Adrenal gland (tissue), 5 donors: ENCODE results near the gene CA5A.

Experiments
- POLR2A ChIP-seq, 2 donors: fragments of 450-650 bp; IDR thresholded peaks; one replicate each; pipeline ENCODE4 v1.6.1; 2017; ENCODE audit warnings: antibody characterized with exemption in 2 of 2, mild to moderate bottlenecking in 2 of 2, moderate library complexity in 1 of 2
- TF ChIP-seq, protein P1 (sequence below), 6 experiments: fragments of 450-650 bp in 4 of 6; fragments of 200-600 bp in 2 of 6; sonication (generic) in 1 of 6; IDR thresholded peaks; 1 replicate in 5 of 6; 2 replicates in 1 of 6; pipeline versions ENCODE4 v1.5.1 to v1.8.0; 2016 to 2021; ENCODE audit warnings: antibody characterized with exemption in 6 of 6, mild to moderate bottlenecking in 2 of 6, moderate library complexity in 1 of 6
- donor health status: DM: no; HTN: no; CAD: no.

GRCh38 chr16:87918866-87919680 is 17.3 kb downstream of the CA5A start:
- TF ChIP-seq, protein P1, sequence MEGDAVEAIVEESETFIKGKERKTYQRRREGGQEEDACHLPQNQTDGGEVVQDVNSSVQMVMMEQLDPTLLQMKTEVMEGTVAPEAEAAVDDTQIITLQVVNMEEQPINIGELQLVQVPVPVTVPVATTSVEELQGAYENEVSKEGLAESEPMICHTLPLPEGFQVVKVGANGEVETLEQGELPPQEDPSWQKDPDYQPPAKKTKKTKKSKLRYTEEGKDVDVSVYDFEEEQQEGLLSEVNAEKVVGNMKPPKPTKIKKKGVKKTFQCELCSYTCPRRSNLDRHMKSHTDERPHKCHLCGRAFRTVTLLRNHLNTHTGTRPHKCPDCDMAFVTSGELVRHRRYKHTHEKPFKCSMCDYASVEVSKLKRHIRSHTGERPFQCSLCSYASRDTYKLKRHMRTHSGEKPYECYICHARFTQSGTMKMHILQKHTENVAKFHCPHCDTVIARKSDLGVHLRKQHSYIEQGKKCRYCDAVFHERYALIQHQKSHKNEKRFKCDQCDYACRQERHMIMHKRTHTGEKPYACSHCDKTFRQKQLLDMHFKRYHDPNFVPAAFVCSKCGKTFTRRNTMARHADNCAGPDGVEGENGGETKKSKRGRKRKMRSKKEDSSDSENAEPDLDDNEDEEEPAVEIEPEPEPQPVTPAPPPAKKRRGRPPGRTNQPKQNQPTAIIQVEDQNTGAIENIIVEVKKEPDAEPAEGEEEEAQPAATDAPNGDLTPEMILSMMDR (IDR thresholded peaks at IDR 0.05): no peak
- no peak for TF ChIP-seq POLR2A (IDR thresholded peaks at IDR 0.05)
